Loucy (cell line): ENCODE results near the gene C1orf226.

Source experiments
- H2AFZ ChIP-seq: fragments of 200-600 bp; sonication (generic); 2 replicates; pipeline ENCODE4 v1.6.0; 2016; ENCODE audit warnings: antibody characterized with exemption, mild to moderate bottlenecking, low read length, moderate library complexity
- H3F3A ChIP-seq: fragments of 200-600 bp; 2 replicates; pipeline ENCODE4 v1.6.0; 2016; ENCODE audit warnings: antibody characterized with exemption, low read depth, mild to moderate bottlenecking
- H3K27me3 ChIP-seq: fragments of 200-600 bp; sonication (generic); 2 replicates; pipeline ENCODE4 v1.6.1; 2014; ENCODE audit warnings: low read length, mild to moderate bottlenecking; ENCODE audit not compliant: insufficient read depth, poor library complexity, severe bottlenecking
- H3K36me3 ChIP-seq: fragments of 200-600 bp; sonication (generic); 2 replicates; pipeline ENCODE4 v1.6.1; 2016; ENCODE audit warnings: low read length; ENCODE audit not compliant: insufficient read depth
- H3K4me1 ChIP-seq: fragments of 200-600 bp; sonication (generic); 2 replicates; pipeline ENCODE4 v1.5.1; 2014; ENCODE audit warnings: low read length, mild to moderate bottlenecking; ENCODE audit not compliant: insufficient read depth, poor library complexity, severe bottlenecking
- H3K4me2 ChIP-seq: fragments of 200-600 bp; sonication (generic); 2 replicates; pipeline ENCODE4 v1.6.0; 2014; ENCODE audit warnings: antibody characterized with exemption, low read length, low read depth, mild to moderate bottlenecking; ENCODE audit not compliant: poor library complexity, severe bottlenecking
- H3K4me3 ChIP-seq: fragments of 200-600 bp; sonication (generic); 2 replicates; pipeline ENCODE4 v1.5.1; 2014; ENCODE audit warnings: low read length, mild to moderate bottlenecking, mixed read lengths; ENCODE audit not compliant: poor library complexity, severe bottlenecking
- H3K79me2 ChIP-seq: fragments of 200-600 bp; sonication (generic); 2 replicates; pipeline ENCODE4 v1.6.1; 2014; ENCODE audit warnings: low read length; ENCODE audit not compliant: insufficient read depth
- H3K9ac ChIP-seq: fragments of 200-600 bp; sonication (generic); 2 replicates; pipeline ENCODE4 v1.6.0; 2014; ENCODE audit warnings: mild to moderate bottlenecking, low read depth, low read length, moderate library complexity; ENCODE audit not compliant: poor library complexity, severe bottlenecking
- H3K9me2 ChIP-seq: fragments of 200-600 bp; sonication (generic); replicated peaks from 2 replicates; pipeline ENCODE4 v1.6.1; 2016; ENCODE audit warnings: low read depth, low read length, mixed read lengths
- H3K9me3 ChIP-seq: fragments of 200-600 bp; sonication (generic); 2 replicates; pipeline ENCODE4 v1.6.1; 2014; ENCODE audit warnings: mild to moderate bottlenecking, antibody characterized with exemption, low read length, low read depth; ENCODE audit not compliant: insufficient read depth
- H4K20me1 ChIP-seq: fragments of 200-600 bp; sonication (generic); 2 replicates; pipeline ENCODE4 v1.6.0; 2014; ENCODE audit warnings: antibody characterized with exemption, low read length, mild to moderate bottlenecking; ENCODE audit not compliant: insufficient read depth, poor library complexity, severe bottlenecking
- CTCF ChIP-seq: fragments of 200-600 bp; sonication (generic); conservative IDR thresholded peaks from 2 replicates; pipeline ENCODE4 v1.5.1; 2014; ENCODE audit warnings: mild to moderate bottlenecking, antibody characterized with exemption, low read length
- EZH2phosphoT487 ChIP-seq: fragments of 200-600 bp; IDR thresholded peaks from 2 replicates; pipeline ENCODE4 v1.6.1; 2018; ENCODE audit warnings: antibody characterized with exemption, mild to moderate bottlenecking, moderate library complexity, borderline replicate concordance

Gene C1orf226

GRCh38 chr1:162365284-162366020 lies 16.1 kb upstream of the C1orf226 start:
- Histone ChIP-seq H3K79me2 (no peaks in the 10 kb centered on the region), H3K36me3 (no peaks in the 10 kb centered on the region), H3K9me3 (no peaks in the 10 kb centered on the region), H3K9ac (no peak overlapping the region), H3K4me3 (no peak overlapping the region), H3K4me2 (no peak overlapping the region), H3K9me2 (no peaks in the 10 kb centered on the region), H2AFZ (no peak overlapping the region), H3K4me1 (no peaks in the 10 kb centered on the region), H3K27me3 (no peaks in the 10 kb centered on the region), H3F3A (no peaks in the 10 kb centered on the region), H4K20me1 (no peaks in the 10 kb centered on the region)
- TF ChIP-seq EZH2phosphoT487 (no peak), CTCF (no peak)

GRCh38 chr1:162366149-162366548 lies 15.4 kb upstream of the C1orf226 start:
- no peaks in the 10 kb centered on the region for H3K27me3 ChIP-seq
- no peaks in the 10 kb centered on the region for H3K36me3 ChIP-seq
- H3K9ac ChIP-seq, result no peak overlapping the region
- H2AFZ ChIP-seq, result no peak overlapping the region
- H3K4me1 ChIP-seq, result no peaks in the 10 kb centered on the region
- H3K9me3 ChIP-seq, result no peaks in the 10 kb centered on the region
- no peaks in the 10 kb centered on the region for H3F3A ChIP-seq
- H3K9me2 ChIP-seq, result no peaks in the 10 kb centered on the region
- no peak overlapping the region for H3K4me3 ChIP-seq
- no peaks in the 10 kb centered on the region for H3K79me2 ChIP-seq
- H3K4me2 ChIP-seq, result no peak overlapping the region
- TF ChIP-seq CTCF (no peak), EZH2phosphoT487 (no peak)
- H4K20me1 ChIP-seq, result no peaks in the 10 kb centered on the region

- Histone ChIP-seq H3K9me2 (no peaks in the 10 kb centered on the region), H2AFZ (no peak overlapping the region), H3K9ac (no peak overlapping the region), H3K4me2 (no peak overlapping the region), H3K9me3 (no peaks in the 10 kb centered on the region), H4K20me1 (no peaks in the 10 kb centered on the region), H3F3A (no peaks in the 10 kb centered on the region), H3K4me3 (no peak overlapping the region), H3K79me2 (no peaks in the 10 kb centered on the region), H3K36me3 (no peaks in the 10 kb centered on the region), H3K27me3 (no peaks in the 10 kb centered on the region), H3K4me1 (peaks cover under 1% of the 10 kb centered on the region)
- TF ChIP-seq CTCF (no peak), EZH2phosphoT487 (no peak)
These were observed 14.9 kb upstream of the C1orf226 start for GRCh38 chr1:162366671-162367070.
